ENCODE data around the gene RPAP2. TPM values are rescaled to one million over a fixed set of nuclear protein-coding genes. Genes with fewer than 3 reads are reported as not detected.

The RPAP2 gene
- total and polyA plus RNA-seq, 10 of the 15 experiments (the other 5 are each of a cell fraction or from before 2014, with no cell fraction given), result 11.4 to 39.5 (median 21.7) TPM

GRCh38 chr1:92299477-92300150 is 755 bp downstream of the RPAP2 start:
- Histone ChIP-seq H3K4me1 (ENCODE audit: control insufficient read depth, insufficient read depth, low read length) (no peaks in the 10 kb centered on the region), H3K9ac (ENCODE audit: control insufficient read depth, insufficient read depth, low read length) (peak overlapping the region; percentile 97), H3K79me2 (ENCODE audit: control insufficient read depth, insufficient read depth, low read length) (peaks cover 33% of the 10 kb centered on the region), H3K36me3 (ENCODE audit: control insufficient read depth in 2 of 2, insufficient read depth in 2 of 2, low read length in 1 of 2) (no peaks in the 10 kb centered on the region; a peak in 2 of 4 replicates), H2AFZ (ENCODE audit: control insufficient read depth, low read depth, low read length) (peak overlapping the region; percentile 98), H4K20me1 (ENCODE audit: control insufficient read depth, insufficient read depth) (no peaks in the 10 kb centered on the region), H3K27me3 (replicated peaks in 1 of 2; ENCODE audit: control insufficient read depth in 2 of 2, insufficient read depth in 2 of 2, low read length in 1 of 2) (no peaks in the 10 kb centered on the region), H3K9me3 (replicated peaks; ENCODE audit: control insufficient read depth, insufficient read depth, low read length) (no peaks in the 10 kb centered on the region), H3K4me2 (ENCODE audit: control insufficient read depth, insufficient read depth) (peak overlapping the region; percentile 91), H3K27ac (ENCODE audit: control insufficient read depth, insufficient read depth) (peak overlapping the region; percentile 93), H3K4me3 (peak overlapping the region; percentile 99)
- BruUV-seq (replicated peaks), result no TSS peak
- DNase-seq (ENCODE audit: low read depth, low spot score) (no peak), FAIRE-seq (no peak), ATAC-seq (peak; percentile 10)
- POLR2A ChIA-PET, result interaction anchor here (0.6 to 0.9 kb wide), 3 partner anchors 36 to 265 kb away, joined by 3 read pairs; no protein-coding TSS in a partner anchor
- TF ChIP-seq NR2F1 (conservative IDR thresholded peaks at IDR 0.05), result no peak
- TF ChIP-seq ZNF622 (IDR thresholded peaks at IDR 0.05), result no peak
- TF ChIP-seq DPF2 (IDR thresholded peaks at IDR 0.05), result no peak
- TF ChIP-seq SUZ12 (IDR thresholded peaks at IDR 0.05; ENCODE audit: unreplicated experiment), result no peak
- 0 out of 2 replicates have a peak, but pooled peaks have one; percentile 26 for TF ChIP-seq ZBTB33 (IDR thresholded peaks at IDR 0.05)
- TF ChIP-seq SPI1 (IDR thresholded peaks at IDR 0.05; ENCODE audit: borderline replicate concordance, insufficient read depth, low read depth, low read length), result no peak
- no peak for TF ChIP-seq HSF1 (IDR thresholded peaks at IDR 0.05; ENCODE audit: low read depth, low read length)
- TF ChIP-seq MLLT1 (IDR thresholded peaks at IDR 0.05), result peak; percentile 69
- TF ChIP-seq CHD2 (IDR thresholded peaks at IDR 0.05; ENCODE audit: borderline replicate concordance, low read depth, low read length), result no peak
- SMC1A ChIA-PET (ENCODE audit: uncharacterized antibody, unreplicated experiment), result interaction anchor here (0.8 to 1.5 kb wide), 3 partner anchors 9 to 180 kb away, joined by 3 to 4 read pairs (median 4); no protein-coding TSS in a partner anchor
- RAD21 ChIA-PET (ENCODE audit: unreplicated experiment), result interaction anchor here (1.1 to 2.4 kb wide), 2 partner anchors 11 to 367 kb away, joined by 3 to 11 read pairs; no protein-coding TSS in a partner anchor
- intact Hi-C loops (cut with micrococcal nuclease; ENCODE audit: unreplicated experiment) (loop anchor here (5.0 to 10.0 kb wide), 4 partner anchors 238 to 795 kb away; partner anchors contain the start of genes CDC7 and RPL5), in situ Hi-C loops (cut with MboI) (no loop called here)
- WGBS (ENCODE audit: insufficient coverage, insufficient replicate concordance, low lambda C conversion rate, missing lambda C conversion rate), result 39% methylated on average over 11 of the region's 11 CpGs
- CTCF ChIA-PET, result interaction anchor here (0.7 to 1.1 kb wide), 3 partner anchors 11 to 303 kb away, joined by 3 to 4 read pairs (median 3); no protein-coding TSS in a partner anchor
